NOMO-1 (cell line): ENCODE results near the gene REG1A.

Experiments
- DNase-seq, 2 experiments: peaks; one replicate each; lab custom pipeline; 2025; ENCODE audit not compliant: unreplicated experiment in 2 of 2; lab: John Stamatoyannopoulos, UW

Gene REG1A

GRCh38 chr2:79124907-79125720, 4.8 kb downstream of the REG1A start:
- no peak for DNase-seq

- no peak for DNase-seq
Observed at GRCh38 chr2:79125721-79125985, 5.4 kb downstream of the REG1A start.

- DNase-seq = no peak
Observed at GRCh38 chr2:79128406-79128805, 8.1 kb downstream of the REG1A start.

- no peak for DNase-seq
Observed at GRCh38 chr2:79129260-79129659, 9.0 kb downstream of the REG1A start.

- DNase-seq = no peak
Observed at GRCh38 chr2:79129804-79130203, 9.5 kb downstream of the REG1A start.

GRCh38 chr2:79131687-79132086, 11.4 kb downstream of the REG1A start:
- no peak for DNase-seq

GRCh38 chr2:79138385-79138784, 18.1 kb downstream of the REG1A start:
- no peak for DNase-seq

GRCh38 chr2:79139423-79139822, 19.1 kb downstream of the REG1A start:
- no peak for DNase-seq

- no peak for DNase-seq
Observed at GRCh38 chr2:79155826-79156476, 35.7 kb downstream of the REG1A start.

GRCh38 chr2:79159030-79159429, 38.7 kb downstream of the REG1A start:
- DNase-seq = no peak

- DNase-seq = no peak
Observed at GRCh38 chr2:79159653-79160052, 39.4 kb downstream of the REG1A start, which contains the start of gene REG3A. Gene REG3A (minus strand): TSS chr2:79159753. CDS start chr2:79159405, 348 bp downstream.

- DNase-seq = no peak
Observed at GRCh38 chr2:79162132-79162531, 41.8 kb downstream of the REG1A start.

GRCh38 chr2:79162801-79163200, 42.5 kb downstream of the REG1A start:
- DNase-seq = no peak

- DNase-seq = no peak
Observed at GRCh38 chr2:79171348-79171958, 51.2 kb downstream of the REG1A start.
